22Rv1 (cell line): ENCODE results near the gene USP13.

Experiments
- ZFX ChIP-seq: fragments of 450-650 bp; IDR thresholded peaks from 2 replicates; pipeline ENCODE4 v1.6.1; 2017; ENCODE audit warnings: antibody characterized with exemption, borderline replicate concordance
- TF ChIP-seq, protein P1 (sequence below): fragments of 450-650 bp; IDR thresholded peaks from 2 replicates; pipeline ENCODE4 v1.5.1; 2017; ENCODE audit warnings: mild to moderate bottlenecking

GRCh38 chr3:179713643-179714090 is 60.8 kb downstream of the USP13 start:
- TF ChIP-seq, protein P1, sequence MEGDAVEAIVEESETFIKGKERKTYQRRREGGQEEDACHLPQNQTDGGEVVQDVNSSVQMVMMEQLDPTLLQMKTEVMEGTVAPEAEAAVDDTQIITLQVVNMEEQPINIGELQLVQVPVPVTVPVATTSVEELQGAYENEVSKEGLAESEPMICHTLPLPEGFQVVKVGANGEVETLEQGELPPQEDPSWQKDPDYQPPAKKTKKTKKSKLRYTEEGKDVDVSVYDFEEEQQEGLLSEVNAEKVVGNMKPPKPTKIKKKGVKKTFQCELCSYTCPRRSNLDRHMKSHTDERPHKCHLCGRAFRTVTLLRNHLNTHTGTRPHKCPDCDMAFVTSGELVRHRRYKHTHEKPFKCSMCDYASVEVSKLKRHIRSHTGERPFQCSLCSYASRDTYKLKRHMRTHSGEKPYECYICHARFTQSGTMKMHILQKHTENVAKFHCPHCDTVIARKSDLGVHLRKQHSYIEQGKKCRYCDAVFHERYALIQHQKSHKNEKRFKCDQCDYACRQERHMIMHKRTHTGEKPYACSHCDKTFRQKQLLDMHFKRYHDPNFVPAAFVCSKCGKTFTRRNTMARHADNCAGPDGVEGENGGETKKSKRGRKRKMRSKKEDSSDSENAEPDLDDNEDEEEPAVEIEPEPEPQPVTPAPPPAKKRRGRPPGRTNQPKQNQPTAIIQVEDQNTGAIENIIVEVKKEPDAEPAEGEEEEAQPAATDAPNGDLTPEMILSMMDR, result no peak
- TF ChIP-seq ZFX, result no peak
